ENCODE measurements around the gene NRP2.
A peak's percentile ranks its signal among the peaks of the same experiment; 100 is the strongest.

NRP2 gene

GRCh38 chr2:205733648-205734047 is 51.3 kb downstream of the NRP2 start:
- peak; percentile 99 for DNase-seq

GRCh38 chr2:205734436-205735037 is 52.2 kb downstream of the NRP2 start:
- peak; percentile 89 for DNase-seq

GRCh38 chr2:205738117-205738968 is 56.0 kb downstream of the NRP2 start:
- no peak for DNase-seq

GRCh38 chr2:205739620-205740019 is 57.3 kb downstream of the NRP2 start:
- peak; percentile 89 for DNase-seq

- no peak for DNase-seq
These were observed 58.1 kb downstream of the NRP2 start for GRCh38 chr2:205740381-205740780.

GRCh38 chr2:205741256-205741978 is 59.1 kb downstream of the NRP2 start:
- no peak for DNase-seq

GRCh38 chr2:205743137-205743536 is 60.8 kb downstream of the NRP2 start:
- no peak for DNase-seq

- no peak for DNase-seq
These were observed 61.8 kb downstream of the NRP2 start for GRCh38 chr2:205744074-205744591.

- peak; percentile 47 for DNase-seq
These were observed 63.5 kb downstream of the NRP2 start for GRCh38 chr2:205745661-205746419.

GRCh38 chr2:205746420-205746785 is 64.1 kb downstream of the NRP2 start:
- no peak for DNase-seq

GRCh38 chr2:205747829-205748386 is 65.6 kb downstream of the NRP2 start:
- no peak for DNase-seq

GRCh38 chr2:205748639-205749038 is 66.3 kb downstream of the NRP2 start:
- DNase-seq: no peak

GRCh38 chr2:205749078-205749477 is 66.8 kb downstream of the NRP2 start:
- no peak for DNase-seq

GRCh38 chr2:205750797-205751196 is 68.5 kb downstream of the NRP2 start:
- DNase-seq: no peak

- DNase-seq: no peak
These were observed 69.3 kb downstream of the NRP2 start for GRCh38 chr2:205751569-205752031.

- DNase-seq: no peak
These were observed 70.1 kb downstream of the NRP2 start for GRCh38 chr2:205752296-205752820.

- no peak for DNase-seq
These were observed 70.6 kb downstream of the NRP2 start for GRCh38 chr2:205752924-205753323.

- DNase-seq: no peak
These were observed 72.1 kb downstream of the NRP2 start for GRCh38 chr2:205754285-205754923.

GRCh38 chr2:205754924-205755321 is 72.6 kb downstream of the NRP2 start:
- DNase-seq: no peak

GRCh38 chr2:205755923-205756322 is 73.6 kb downstream of the NRP2 start:
- DNase-seq: no peak

GRCh38 chr2:205757271-205757670 is 75.0 kb downstream of the NRP2 start:
- no peak for DNase-seq

GRCh38 chr2:205758051-205758450 is 75.8 kb downstream of the NRP2 start:
- peak; percentile 85 for DNase-seq

Measured in NCI-H82 (cell line).